HK-2 (cell line): ENCODE results near the gene PFN2.

Source experiments
- DNase-seq: peaks from one replicate; pipeline ENCODE4 v3.0.0-alpha.2; 2018; ENCODE audit not compliant: unreplicated experiment

Gene PFN2

DNA sequence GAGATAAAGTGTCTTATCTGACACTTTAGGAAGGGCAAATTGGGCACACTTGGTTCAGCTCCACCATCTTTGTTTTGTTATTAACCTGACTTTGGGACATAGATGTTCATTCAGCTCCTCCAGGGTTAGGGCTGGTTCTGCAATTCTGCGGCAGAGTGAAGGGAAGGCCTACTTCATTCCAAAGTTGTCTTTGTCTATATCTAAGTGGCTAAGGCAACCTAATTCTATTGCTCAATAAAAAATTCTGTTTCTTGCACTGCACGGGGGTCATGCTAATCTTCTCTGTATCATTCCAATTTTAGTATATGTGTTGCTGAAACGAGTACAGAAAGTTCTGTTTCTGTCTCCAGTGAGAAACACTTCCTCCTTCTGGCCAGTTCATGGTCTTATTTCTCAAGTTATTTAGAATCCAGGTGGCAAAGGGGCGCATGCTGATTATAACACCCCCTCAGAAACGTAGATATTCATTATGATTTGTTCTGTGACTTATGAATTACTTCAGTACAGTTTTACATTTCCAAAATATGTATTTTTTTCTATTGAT is 53.5 kb downstream of the PFN2 start:
- no peak for DNase-seq
